ENCODE results near the gene NCOA4.
A peak's percentile ranks its signal among the peaks of the same experiment; 100 is the strongest.

The NCOA4 gene

GRCh38 chr10:46028584-46029460 is 1.6 kb downstream of the NCOA4 start:
- DNase-seq (ENCODE audit: low read depth): peak; percentile 81
- H3K4me3 ChIP-seq (ENCODE audit: low read length): peak overlapping the region; percentile 89

GRCh38 chr10:46026106-46026505 is 4.3 kb downstream of the NCOA4 start:
- DNase-seq (ENCODE audit: low read depth): no peak
- TF ChIP-seq CTCF (IDR thresholded peaks at IDR 0.05; ENCODE audit: insufficient read depth, low read depth, low read length, missing control alignments): no peak
- H3K4me3 ChIP-seq (ENCODE audit: low read length): no peak overlapping the region

More at GRCh38 chr10:46028584-46029460, 1.6 kb downstream of the NCOA4 start:
- peak; percentile 80 for TF ChIP-seq CTCF (IDR thresholded peaks at IDR 0.05; ENCODE audit: insufficient read depth, low read depth, low read length, missing control alignments)

GRCh38 chr10:46025406-46025805 is 5.0 kb downstream of the NCOA4 start:
- DNase-seq (ENCODE audit: low read depth): no peak
- no peak overlapping the region for H3K4me3 ChIP-seq (ENCODE audit: low read length)
- no peak for TF ChIP-seq CTCF (IDR thresholded peaks at IDR 0.05; ENCODE audit: insufficient read depth, low read depth, low read length, missing control alignments)

GRCh38 chr10:46024948-46025347 is 5.5 kb downstream of the NCOA4 start:
- H3K4me3 ChIP-seq (ENCODE audit: low read length): no peak overlapping the region
- DNase-seq (ENCODE audit: low read depth): no peak
- TF ChIP-seq CTCF (IDR thresholded peaks at IDR 0.05; ENCODE audit: insufficient read depth, low read depth, low read length, missing control alignments): no peak

GRCh38 chr10:46022978-46023702 is 7.3 kb downstream of the NCOA4 start:
- TF ChIP-seq CTCF (IDR thresholded peaks at IDR 0.05; ENCODE audit: insufficient read depth, low read depth, low read length, missing control alignments): no peak
- DNase-seq (ENCODE audit: low read depth): peak; percentile 86
- H3K4me3 ChIP-seq (ENCODE audit: low read length): peak overlapping the region; percentile 65

- no peak for DNase-seq (ENCODE audit: low read depth)
- H3K4me3 ChIP-seq (ENCODE audit: low read length): no peak overlapping the region
- TF ChIP-seq CTCF (IDR thresholded peaks at IDR 0.05; ENCODE audit: insufficient read depth, low read depth, low read length, missing control alignments): no peak
Observed at GRCh38 chr10:46020344-46020657, 10.1 kb downstream of the NCOA4 start.
